ENCODE results near the gene CAVIN2.

Gene CAVIN2

DNA sequence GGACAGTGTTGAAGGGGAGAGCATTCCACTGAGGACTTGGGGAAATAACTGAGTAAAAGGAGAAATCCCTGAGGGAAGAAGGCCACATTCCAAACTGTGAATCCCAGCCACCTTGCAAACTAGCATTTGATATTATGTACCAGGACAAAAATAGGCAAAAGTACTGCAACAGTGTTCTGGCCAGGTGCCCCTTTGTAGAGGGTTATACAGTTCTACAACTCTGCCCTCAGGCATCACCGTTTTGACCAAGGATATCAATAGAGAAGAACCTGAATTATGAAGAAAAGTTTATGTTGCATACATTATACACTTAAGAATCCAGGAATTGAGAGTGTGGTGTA is 20.6 kb upstream of the CAVIN2 start:
- no peak overlapping the region for H3K27ac ChIP-seq (ENCODE audit: low read depth, low read length)
- H3K27me3 ChIP-seq (ENCODE audit: control insufficient read depth, low read length) = no peaks in the 10 kb centered on the region
- no peaks in the 10 kb centered on the region for H3K9me2 ChIP-seq (replicated peaks; ENCODE audit: control insufficient read depth, low read length)
- TF ChIP-seq, protein P1, sequence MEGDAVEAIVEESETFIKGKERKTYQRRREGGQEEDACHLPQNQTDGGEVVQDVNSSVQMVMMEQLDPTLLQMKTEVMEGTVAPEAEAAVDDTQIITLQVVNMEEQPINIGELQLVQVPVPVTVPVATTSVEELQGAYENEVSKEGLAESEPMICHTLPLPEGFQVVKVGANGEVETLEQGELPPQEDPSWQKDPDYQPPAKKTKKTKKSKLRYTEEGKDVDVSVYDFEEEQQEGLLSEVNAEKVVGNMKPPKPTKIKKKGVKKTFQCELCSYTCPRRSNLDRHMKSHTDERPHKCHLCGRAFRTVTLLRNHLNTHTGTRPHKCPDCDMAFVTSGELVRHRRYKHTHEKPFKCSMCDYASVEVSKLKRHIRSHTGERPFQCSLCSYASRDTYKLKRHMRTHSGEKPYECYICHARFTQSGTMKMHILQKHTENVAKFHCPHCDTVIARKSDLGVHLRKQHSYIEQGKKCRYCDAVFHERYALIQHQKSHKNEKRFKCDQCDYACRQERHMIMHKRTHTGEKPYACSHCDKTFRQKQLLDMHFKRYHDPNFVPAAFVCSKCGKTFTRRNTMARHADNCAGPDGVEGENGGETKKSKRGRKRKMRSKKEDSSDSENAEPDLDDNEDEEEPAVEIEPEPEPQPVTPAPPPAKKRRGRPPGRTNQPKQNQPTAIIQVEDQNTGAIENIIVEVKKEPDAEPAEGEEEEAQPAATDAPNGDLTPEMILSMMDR (IDR thresholded peaks at IDR 0.05; ENCODE audit: low read depth, low read length, poor library complexity, severe bottlenecking) = no peak
- TF ChIP-seq EZH2phosphoT487 (IDR thresholded peaks at IDR 0.05; ENCODE audit: borderline replicate concordance, low read length) = no peak
- no peak overlapping the region for H3K4me2 ChIP-seq (ENCODE audit: low read length)
- no peaks in the 10 kb centered on the region for H3K4me1 ChIP-seq (ENCODE audit: control insufficient read depth, low read length)
- no peaks in the 10 kb centered on the region for H3K9me3 ChIP-seq (ENCODE audit: control insufficient read depth, insufficient read depth, low read length)
- no peaks in the 10 kb centered on the region for H3F3A ChIP-seq (ENCODE audit: control insufficient read depth, insufficient read depth)
- H4K20me1 ChIP-seq (ENCODE audit: control insufficient read depth, insufficient read depth, low read depth, low read length) = no peaks in the 10 kb centered on the region
- no peak overlapping the region for H3K4me3 ChIP-seq (ENCODE audit: low read length)
- no peaks in the 10 kb centered on the region for H3K79me2 ChIP-seq (ENCODE audit: control insufficient read depth, low read length)
- no peaks in the 10 kb centered on the region for H3K36me3 ChIP-seq (ENCODE audit: control insufficient read depth, low read length)

DNA sequence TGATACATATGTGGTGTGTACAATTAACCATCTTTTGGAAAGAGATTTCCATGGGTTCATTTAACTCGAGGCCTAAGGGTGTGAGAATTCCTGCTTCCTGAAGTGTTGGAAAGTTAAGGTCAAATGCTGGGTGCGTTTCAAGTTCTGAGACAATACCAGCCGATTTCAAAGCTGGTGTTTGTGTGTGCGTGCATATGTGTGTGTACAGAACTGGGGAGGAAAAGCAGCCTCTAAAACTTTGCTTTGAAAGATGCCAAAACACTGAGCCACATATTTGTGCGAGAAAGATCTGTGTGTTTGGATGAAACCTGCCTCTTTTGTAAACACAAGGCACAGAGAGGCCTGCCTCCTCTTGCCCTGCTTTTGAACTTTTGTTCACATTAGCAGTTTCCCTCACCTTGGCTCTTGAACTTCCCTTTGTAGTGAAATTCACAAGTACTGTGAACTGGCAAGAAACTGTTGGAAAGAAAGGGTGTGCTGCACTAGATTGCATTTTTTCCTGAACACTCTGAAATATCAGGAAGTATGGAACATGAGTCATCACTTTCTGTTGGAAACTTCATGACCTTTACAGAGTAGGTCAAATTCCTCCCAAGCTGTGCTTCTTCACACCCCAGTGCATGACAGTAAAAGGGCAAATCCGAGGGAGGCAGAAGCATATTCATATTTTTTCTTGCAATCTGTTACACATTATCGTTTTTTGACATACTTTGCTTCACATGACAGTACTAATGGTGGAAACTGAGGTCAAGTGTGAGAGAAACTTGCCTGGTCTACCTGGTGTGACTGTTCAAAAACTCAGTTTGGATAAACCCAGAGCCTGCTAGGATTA is 20.0 kb upstream of the CAVIN2 start:
- Histone ChIP-seq H3K9me3 (ENCODE audit: control insufficient read depth, insufficient read depth, low read length) (no peaks in the 10 kb centered on the region), H3K4me2 (ENCODE audit: low read length) (no peak overlapping the region), H3F3A (ENCODE audit: control insufficient read depth, insufficient read depth) (no peaks in the 10 kb centered on the region), H4K20me1 (ENCODE audit: control insufficient read depth, insufficient read depth, low read depth, low read length) (no peaks in the 10 kb centered on the region), H3K4me3 (ENCODE audit: low read length) (no peak overlapping the region), H3K27ac (ENCODE audit: low read depth, low read length) (no peak overlapping the region), H3K27me3 (ENCODE audit: control insufficient read depth, low read length) (no peaks in the 10 kb centered on the region), H3K9me2 (replicated peaks; ENCODE audit: control insufficient read depth, low read length) (no peaks in the 10 kb centered on the region), H3K36me3 (ENCODE audit: control insufficient read depth, low read length) (no peaks in the 10 kb centered on the region), H3K4me1 (ENCODE audit: control insufficient read depth, low read length) (no peaks in the 10 kb centered on the region), H3K79me2 (ENCODE audit: control insufficient read depth, low read length) (no peaks in the 10 kb centered on the region)
- TF ChIP-seq, protein P1 (IDR thresholded peaks at IDR 0.05; ENCODE audit: low read depth, low read length, poor library complexity, severe bottlenecking) = no peak
- no peak for TF ChIP-seq EZH2phosphoT487 (IDR thresholded peaks at IDR 0.05; ENCODE audit: borderline replicate concordance, low read length)

DNA sequence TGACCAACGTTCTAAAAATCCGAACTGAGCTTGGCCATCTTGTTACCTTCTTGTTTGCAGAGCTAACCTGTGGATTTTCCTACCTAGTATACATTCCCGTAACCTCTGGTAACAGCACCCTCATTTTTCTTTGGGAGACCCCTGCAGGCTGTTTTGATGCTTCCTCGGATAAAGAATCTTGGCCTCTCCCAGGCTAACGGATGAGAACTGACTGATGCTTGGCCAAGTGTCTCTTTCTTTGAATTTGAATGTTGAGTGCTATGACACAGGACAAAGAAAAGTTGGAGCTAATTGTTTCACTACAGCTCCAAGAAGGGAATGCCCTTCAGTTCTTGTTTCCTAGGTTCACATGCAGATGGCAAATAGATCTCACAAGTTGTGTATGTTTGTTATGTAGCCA is 19.3 kb upstream of the CAVIN2 start:
- Histone ChIP-seq H3K36me3 (ENCODE audit: control insufficient read depth, low read length) (no peaks in the 10 kb centered on the region), H3K4me3 (ENCODE audit: low read length) (no peak overlapping the region), H3K27ac (ENCODE audit: low read depth, low read length) (no peak overlapping the region), H3K4me1 (ENCODE audit: control insufficient read depth, low read length) (no peaks in the 10 kb centered on the region), H3K9me2 (replicated peaks; ENCODE audit: control insufficient read depth, low read length) (no peaks in the 10 kb centered on the region), H3K4me2 (ENCODE audit: low read length) (no peak overlapping the region), H3F3A (ENCODE audit: control insufficient read depth, insufficient read depth) (no peaks in the 10 kb centered on the region), H3K9me3 (ENCODE audit: control insufficient read depth, insufficient read depth, low read length) (no peaks in the 10 kb centered on the region), H4K20me1 (ENCODE audit: control insufficient read depth, insufficient read depth, low read depth, low read length) (no peaks in the 10 kb centered on the region), H3K79me2 (ENCODE audit: control insufficient read depth, low read length) (no peaks in the 10 kb centered on the region), H3K27me3 (ENCODE audit: control insufficient read depth, low read length) (no peaks in the 10 kb centered on the region)
- TF ChIP-seq EZH2phosphoT487 (IDR thresholded peaks at IDR 0.05; ENCODE audit: borderline replicate concordance, low read length) = no peak

DNA sequence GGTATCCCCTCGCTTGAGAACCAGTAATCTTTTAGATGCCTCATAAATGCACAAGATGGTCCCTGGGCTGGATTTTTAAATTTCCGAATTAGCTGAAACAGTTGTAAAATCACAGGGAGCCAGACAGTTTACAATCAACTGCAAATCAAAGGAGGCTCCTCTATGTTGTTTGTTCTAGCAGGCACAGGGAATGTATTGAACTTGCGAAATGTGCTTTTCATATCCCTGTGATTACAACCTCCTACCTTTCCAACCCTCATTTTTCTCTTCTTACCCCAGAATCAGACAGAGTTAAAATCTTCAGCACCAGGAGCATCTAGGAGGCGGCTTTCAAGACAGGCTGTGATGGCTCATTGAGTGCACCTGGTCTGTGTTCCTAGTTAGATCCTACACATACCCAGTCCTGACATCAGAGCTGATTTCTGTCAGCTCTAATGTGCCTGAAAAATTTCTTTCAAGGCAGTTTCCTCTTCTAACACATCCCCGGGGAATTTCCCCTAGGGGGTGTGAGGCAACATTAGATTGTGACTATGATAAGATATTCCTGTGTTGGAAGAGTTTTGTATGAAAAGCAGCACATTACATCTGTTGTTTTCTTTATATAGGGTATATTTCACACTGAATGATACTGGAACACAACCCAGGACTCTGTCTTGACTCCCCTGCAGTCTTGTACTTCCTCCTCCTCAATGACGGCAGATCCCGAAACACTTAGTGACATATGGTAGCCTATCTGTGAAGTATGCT is 17.9 kb upstream of the CAVIN2 start:
- Histone ChIP-seq H3K4me2 (ENCODE audit: low read length) (no peak overlapping the region), H3K27ac (ENCODE audit: low read depth, low read length) (no peak overlapping the region), H3K9me2 (replicated peaks; ENCODE audit: control insufficient read depth, low read length) (no peaks in the 10 kb centered on the region), H3F3A (ENCODE audit: control insufficient read depth, insufficient read depth) (no peaks in the 10 kb centered on the region), H3K79me2 (ENCODE audit: control insufficient read depth, low read length) (no peaks in the 10 kb centered on the region), H3K9me3 (ENCODE audit: control insufficient read depth, insufficient read depth, low read length) (no peaks in the 10 kb centered on the region), H3K36me3 (ENCODE audit: control insufficient read depth, low read length) (no peaks in the 10 kb centered on the region), H3K27me3 (ENCODE audit: control insufficient read depth, low read length) (no peaks in the 10 kb centered on the region), H3K4me3 (ENCODE audit: low read length) (no peak overlapping the region), H4K20me1 (ENCODE audit: control insufficient read depth, insufficient read depth, low read depth, low read length) (no peaks in the 10 kb centered on the region), H3K4me1 (ENCODE audit: control insufficient read depth, low read length) (no peaks in the 10 kb centered on the region)
- TF ChIP-seq, protein P1 (IDR thresholded peaks at IDR 0.05; ENCODE audit: low read depth, low read length, poor library complexity, severe bottlenecking) = no peak
- no peak for TF ChIP-seq EZH2phosphoT487 (IDR thresholded peaks at IDR 0.05; ENCODE audit: borderline replicate concordance, low read length)
